T-helper 2 cell treated with Interferon-gamma antibody and Interleukin-4, amounts not matched to agents 100 ng/mL and 5 ng/mL, for 36 hours (primary cell): Measurements from ENCODE around the gene PYHIN1. TPM values are rescaled to one million over a fixed set of nuclear protein-coding genes. Genes with fewer than 3 reads are reported as not detected.
"Not testable (repeated sequence)": the region's sequence is repeated elsewhere in the genome, so short reads cannot be mapped to it uniquely, and the experiment has no call there.

Experiments
- intact Hi-C: fragments of 100-400 bp; cut with micrococcal nuclease; formaldehyde crosslinking; loops from one replicate; pipeline ENCODE4 v1.15.1; 2023
- total RNA-seq: library from RNA; stranded (reverse); gene quantifications from 2 replicates; pipeline ENCODE4 v1.2.3, GENCODE V29; 2022

Gene PYHIN1
- total RNA-seq, 1 donor from 2014 or later, result 32.8 TPM

- intact Hi-C loops, result no loop called here
Measured at GRCh38 chr1:158978730-158979129, 47.4 kb downstream of the PYHIN1 start.

DNA sequence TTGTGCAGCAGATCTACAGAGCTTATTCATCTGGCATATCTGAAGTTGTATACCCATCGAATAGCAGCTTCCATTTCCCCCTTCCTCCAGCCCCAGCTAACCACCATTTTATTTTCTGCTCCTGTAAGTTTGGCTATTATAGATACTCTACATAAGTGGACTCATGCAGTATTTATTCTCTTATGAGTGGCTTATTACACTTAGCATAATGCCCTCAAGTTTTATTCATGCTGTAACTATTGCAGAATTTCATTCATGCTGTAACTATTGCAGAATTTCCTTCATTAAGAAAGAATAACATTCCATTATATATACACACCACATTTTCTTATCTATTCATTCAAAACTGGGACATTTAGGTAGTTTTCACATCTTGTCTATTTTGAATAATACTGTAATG lies 47.9 kb downstream of the PYHIN1 start:
- intact Hi-C loops, result no loop called here

DNA sequence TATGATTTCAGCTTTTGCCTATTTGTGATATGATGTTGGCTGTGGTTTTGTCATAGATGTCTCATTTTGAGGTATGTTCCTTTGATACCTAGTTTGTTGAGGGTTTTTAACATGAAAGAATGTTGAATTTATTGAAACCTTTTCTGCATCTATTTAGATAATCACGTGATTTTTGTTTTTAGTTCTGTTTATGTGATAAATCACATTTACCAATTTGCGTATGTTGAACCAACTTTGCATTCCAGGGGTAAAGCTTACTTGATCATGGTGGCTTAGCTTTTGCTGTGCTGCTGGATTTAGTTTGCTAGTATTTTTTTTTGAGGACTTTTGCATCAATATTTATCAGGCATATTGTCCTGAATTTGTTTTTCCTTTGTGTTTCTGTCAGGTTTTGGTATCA lies 51.9 kb downstream of the PYHIN1 start:
- intact Hi-C loops, result no loop called here

GRCh38 chr1:158984386-158984785 lies 53.0 kb downstream of the PYHIN1 start:
- intact Hi-C loops, result no loop called here

DNA sequence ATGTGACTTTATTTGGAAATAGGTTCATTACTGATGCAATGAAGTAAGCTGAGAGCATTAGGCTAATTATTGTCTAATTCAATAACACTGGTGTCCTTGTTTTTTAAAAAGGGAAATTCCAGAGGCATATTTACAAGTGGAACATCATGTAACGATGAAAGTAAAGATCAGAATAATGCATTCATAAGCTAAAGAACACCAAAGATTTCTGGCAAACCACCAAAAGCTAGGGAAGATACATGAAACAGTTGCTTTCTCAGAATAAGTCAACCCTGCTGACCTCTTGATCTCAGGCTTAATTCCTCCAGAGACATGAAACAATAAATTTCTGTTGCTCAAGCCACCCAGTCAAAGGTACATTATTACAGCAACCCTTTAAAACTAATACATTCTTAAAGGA lies 58.1 kb downstream of the PYHIN1 start:
- intact Hi-C loops, result no loop called here

GRCh38 chr1:158992787-158993312 lies 61.5 kb downstream of the PYHIN1 start:
- intact Hi-C loops, result loop anchor here (10.0 kb wide), 1 partner anchor 338 kb away; no protein-coding TSS in a partner anchor

DNA sequence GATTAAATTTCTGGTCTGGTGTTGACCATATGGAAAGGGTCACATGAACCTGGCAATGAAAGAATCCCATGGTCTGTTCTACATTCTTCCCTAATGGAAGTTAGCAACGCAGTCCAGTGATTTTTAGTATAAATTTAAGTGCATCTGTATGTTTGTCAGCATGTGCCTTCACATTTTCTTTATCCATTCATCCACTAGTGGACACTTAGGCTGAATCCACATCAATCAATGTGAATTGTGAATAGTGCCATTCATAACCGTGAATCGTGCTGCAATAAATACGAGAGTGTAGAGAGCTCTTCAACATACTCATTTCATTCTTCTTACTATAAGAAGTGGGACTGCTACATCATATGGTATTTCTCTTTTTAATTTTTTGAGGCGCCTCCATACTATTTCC lies 65.6 kb downstream of the PYHIN1 start:
- intact Hi-C loops, result loop anchor here (5.0 to 10.0 kb wide), 2 partner anchors 342 to 750 kb away; no protein-coding TSS in a partner anchor

DNA sequence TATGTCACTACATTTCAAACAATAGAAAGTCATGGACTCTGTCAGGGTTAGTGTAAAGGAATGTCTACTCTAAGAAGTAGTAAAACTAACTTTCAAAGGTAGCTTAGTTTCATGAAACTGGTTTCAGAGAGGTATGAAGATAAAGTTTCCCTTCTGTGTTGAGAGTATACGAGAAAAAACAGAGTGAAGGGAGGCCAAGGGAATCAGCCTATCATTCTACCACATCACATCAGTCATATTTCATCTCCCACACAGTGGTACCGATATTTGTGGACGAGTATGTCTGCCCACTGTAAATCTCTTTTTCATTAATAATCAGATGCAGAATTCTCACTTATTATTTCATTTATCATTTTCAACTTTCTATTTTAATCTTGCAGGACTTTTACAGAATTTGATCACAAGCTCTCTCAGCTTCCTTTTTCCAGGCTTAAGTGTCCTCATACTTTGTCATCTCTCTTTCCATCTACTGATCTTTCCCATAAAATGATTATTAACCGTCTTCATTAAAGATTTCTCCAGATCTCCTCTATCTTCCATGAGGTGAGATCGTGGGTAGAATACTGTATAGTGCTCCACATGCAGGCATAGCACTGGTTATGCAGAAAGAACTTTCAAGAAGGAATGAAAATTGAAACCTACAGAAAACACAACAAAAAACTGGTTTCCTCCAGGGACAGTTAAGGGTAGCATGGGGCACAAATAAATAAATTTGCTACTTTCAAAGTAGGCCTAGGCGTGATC lies 66.9 kb downstream of the PYHIN1 start:
- intact Hi-C loops, result loop anchor here (1.0 to 10.0 kb wide), 7 partner anchors 11 to 794 kb away; partner anchors contain the start of genes IFI16 and PYHIN1

- intact Hi-C loops, result loop anchor here (1.0 to 10.0 kb wide), 7 partner anchors 11 to 794 kb away; partner anchors contain the start of genes IFI16 and PYHIN1
Measured at GRCh38 chr1:158998781-158999161, 67.4 kb downstream of the PYHIN1 start.

DNA sequence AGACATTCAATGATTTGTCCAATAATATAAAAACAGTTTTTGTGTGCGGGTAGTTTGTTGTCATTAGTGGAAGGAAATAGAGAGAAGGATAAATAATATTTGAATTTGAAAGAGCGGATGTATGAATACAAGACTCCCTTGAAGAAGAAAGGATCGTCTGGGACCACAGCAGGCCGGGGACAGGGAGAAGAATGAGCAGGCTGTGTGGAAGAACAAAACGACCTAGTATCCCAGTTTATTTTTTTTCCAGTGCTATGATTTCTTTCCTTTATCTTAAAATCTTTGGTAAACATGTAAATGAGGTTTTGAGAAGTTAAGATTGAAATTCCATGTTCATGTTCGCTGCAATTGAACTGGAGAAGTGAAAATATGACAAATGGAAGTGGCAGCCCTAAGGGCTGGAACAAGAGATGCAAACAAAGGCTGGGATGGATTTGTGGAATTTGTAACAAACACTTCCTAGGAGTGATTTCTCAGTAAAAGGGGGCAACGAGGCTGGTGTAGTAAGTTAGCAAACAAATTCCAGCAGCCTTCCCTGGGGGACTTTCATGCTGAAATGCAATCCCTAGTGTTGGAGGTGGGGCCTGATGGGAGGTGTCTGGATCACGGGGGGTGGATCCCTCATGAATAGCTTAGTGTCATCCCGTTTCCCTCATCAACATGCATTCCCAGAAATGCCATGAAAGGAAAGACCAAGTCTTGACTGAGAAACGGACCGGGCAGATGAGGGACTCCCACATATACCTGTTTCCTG lies 68.1 kb downstream of the PYHIN1 start:
- intact Hi-C loops, result loop anchor here (2.0 to 10.0 kb wide), 3 partner anchors 69 to 752 kb away; partner anchors contain the start of gene PYHIN1

DNA sequence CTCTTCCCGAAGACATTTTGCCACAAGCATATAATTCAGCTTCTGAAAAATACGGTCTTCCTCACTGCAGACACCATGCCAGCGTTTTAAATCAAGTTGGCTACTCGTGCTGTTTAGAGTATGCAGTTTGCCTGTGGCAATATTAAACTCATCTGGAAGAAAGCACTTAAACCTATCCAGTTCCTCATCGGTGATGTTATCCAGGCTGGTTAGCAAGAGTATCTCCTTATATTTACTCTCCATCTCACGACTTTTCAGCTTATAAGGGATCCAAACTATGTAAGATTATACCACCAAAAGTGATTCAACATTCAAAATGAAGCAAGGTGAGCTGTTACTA lies 68.7 kb downstream of the PYHIN1 start:
- intact Hi-C loops, result no loop called here

DNA sequence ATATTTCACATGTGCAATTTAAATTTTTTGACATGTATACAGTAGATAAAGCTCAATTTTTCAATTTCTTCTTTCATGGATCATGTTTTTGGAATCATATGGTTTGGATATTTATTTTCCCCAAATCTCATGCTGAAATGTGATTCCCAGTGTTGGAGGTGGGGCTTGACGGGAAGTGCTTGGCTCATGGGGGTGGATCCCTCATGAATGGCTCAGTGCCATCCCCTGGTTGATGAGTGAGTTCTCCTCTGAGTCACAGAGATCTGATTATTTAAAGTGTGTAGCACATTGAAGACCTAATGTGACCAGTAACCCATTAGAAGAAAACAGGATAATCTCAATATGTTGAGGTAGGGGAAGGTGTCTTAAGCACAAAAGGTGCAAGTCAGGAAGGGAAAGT lies 69.3 kb downstream of the PYHIN1 start:
- intact Hi-C loops, result no loop called here

DNA sequence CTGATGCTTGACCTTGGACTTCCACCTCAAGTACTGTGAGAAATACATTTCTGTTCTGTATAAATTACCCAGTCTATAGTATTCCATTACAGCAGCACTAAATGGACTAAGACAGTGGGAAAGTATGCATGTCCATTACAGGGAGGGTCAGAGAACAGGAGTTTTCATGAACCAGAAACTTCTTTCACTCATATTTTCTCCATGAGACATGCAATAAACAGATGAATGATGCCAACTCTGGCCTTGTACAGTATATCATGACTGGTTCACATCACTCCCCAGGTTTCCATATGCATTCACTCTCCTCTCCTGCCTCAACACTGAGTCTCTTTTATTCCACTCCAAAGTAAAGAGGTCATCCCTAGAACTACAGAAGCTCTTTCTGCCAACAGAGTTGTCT lies 73.8 kb downstream of the PYHIN1 start:
- intact Hi-C loops, result no loop called here

GRCh38 chr1:159005676-159006075 lies 74.3 kb downstream of the PYHIN1 start:
- intact Hi-C loops, result no loop called here

- intact Hi-C loops, result not testable (repeated sequence)
Measured at GRCh38 chr1:159006210-159006807, 75.0 kb downstream of the PYHIN1 start.

DNA sequence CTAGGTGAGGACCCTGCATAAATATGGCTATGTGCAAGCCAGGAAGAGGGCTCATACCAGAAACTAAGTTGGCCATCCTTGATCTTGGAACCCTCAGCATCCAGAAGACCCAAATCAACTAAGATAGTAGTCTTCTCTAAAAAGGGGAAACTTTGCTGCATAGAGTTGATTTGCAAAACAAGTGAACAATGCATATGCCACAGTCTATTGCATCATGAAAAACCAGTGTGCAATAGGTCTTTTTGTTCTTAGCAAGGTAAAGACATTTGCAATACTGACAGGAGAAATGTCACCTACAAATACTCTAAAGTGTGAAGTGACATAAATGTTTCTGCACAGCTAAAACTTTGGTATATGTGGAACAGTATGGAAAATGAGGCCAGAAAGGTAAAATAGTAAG lies 76.4 kb downstream of the PYHIN1 start:
- intact Hi-C loops, result no loop called here

DNA sequence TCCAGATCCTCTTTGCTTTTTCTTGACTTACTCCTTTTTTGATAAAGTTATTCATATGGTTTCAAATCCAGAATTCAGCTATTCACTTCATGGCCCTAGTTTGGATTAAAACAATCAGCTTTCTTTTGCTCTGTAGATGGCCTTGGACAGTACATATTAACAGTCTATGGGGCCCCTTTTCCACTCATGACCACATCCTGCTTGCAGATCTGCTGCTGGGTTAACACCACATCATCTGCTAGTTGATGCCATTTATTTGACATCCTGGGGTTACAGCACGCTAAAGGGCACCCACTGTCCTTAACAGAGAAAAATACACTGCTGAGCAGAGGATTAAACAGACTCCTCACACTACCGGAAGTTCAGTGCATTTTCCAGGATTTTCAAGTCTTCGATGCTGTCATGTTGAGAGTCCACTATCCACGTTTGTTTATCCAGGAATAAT lies 77.4 kb downstream of the PYHIN1 start:
- intact Hi-C loops, result loop anchor here (1.0 kb wide), 4 partner anchors 10 to 189 kb away; partner anchors contain the start of gene PYHIN1

- intact Hi-C loops, result loop anchor here (1.0 kb wide), 4 partner anchors 11 to 190 kb away; partner anchors contain the start of gene PYHIN1
Measured at GRCh38 chr1:159009287-159009686, 77.9 kb downstream of the PYHIN1 start.

- intact Hi-C loops, result loop anchor here (1.0 to 10.0 kb wide), 7 partner anchors 12 to 1875 kb away; partner anchors contain the start of genes DCAF8, ETV3 and PYHIN1
Measured at GRCh38 chr1:159009704-159010361, 78.5 kb downstream of the PYHIN1 start, which contains the start of gene IFI16. TSS of gene IFI16 (plus strand) at chr1:159009907. CDS start at chr1:159014681, 4,774 bp downstream.

DNA sequence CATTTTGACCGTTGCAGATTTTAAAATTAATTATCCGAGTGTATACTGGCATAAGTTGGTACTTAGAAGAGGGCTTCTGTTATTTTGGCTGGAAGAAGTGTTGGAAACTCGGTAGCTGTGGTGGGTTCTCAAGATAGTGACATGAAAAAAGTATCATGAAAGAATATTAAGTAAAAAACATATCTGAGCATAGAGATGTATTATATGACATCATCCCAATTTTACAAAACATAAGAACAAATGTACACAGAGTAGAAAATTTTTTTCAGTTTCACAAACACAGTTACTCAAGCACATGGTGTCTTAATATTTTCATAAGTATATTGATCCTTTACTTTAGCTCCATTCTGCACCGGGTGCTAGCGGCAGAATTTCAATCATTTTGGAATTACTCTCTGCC lies 79.0 kb downstream of the PYHIN1 start:
- intact Hi-C loops, result loop anchor here (2.0 to 10.0 kb wide), 3 partner anchors 912 to 1876 kb away; partner anchors contain the start of genes DCAF8 and ETV3

GRCh38 chr1:159011001-159011400 lies 79.6 kb downstream of the PYHIN1 start:
- intact Hi-C loops, result loop anchor here (2.0 to 10.0 kb wide), 3 partner anchors 912 to 1876 kb away; partner anchors contain the start of genes DCAF8 and ETV3
